Ramos (cell line): Measurements from ENCODE around the gene ENOX2.

Source experiments
- in situ Hi-C: fragments of 300-500 bp; cut with MboI; formaldehyde crosslinking; loops from one replicate; pipeline ENCODE4 v1.14.3; 2022; ENCODE audit warnings: low sequenced_read_pairs; ENCODE audit not compliant: unreplicated experiment

ENOX2 gene

DNA sequence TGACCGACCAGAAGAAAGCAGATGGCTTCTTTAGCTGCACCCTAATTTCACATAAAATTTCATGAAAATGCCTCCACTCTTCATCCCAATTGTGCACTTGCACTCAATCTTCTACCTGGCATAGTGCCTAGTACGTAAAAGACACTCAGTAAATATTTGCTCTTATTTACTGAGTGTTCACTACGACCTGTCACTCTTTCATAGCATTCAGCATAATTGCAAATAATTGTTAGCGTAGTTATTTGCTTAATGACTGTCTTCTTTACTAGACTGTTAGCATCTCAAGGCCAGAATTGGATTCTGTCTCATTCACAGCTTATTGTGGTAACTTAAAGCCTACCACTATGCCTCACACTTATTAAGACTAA lies 130.2 kb downstream of the ENOX2 start:
- in situ Hi-C loops, result no loop called here

DNA sequence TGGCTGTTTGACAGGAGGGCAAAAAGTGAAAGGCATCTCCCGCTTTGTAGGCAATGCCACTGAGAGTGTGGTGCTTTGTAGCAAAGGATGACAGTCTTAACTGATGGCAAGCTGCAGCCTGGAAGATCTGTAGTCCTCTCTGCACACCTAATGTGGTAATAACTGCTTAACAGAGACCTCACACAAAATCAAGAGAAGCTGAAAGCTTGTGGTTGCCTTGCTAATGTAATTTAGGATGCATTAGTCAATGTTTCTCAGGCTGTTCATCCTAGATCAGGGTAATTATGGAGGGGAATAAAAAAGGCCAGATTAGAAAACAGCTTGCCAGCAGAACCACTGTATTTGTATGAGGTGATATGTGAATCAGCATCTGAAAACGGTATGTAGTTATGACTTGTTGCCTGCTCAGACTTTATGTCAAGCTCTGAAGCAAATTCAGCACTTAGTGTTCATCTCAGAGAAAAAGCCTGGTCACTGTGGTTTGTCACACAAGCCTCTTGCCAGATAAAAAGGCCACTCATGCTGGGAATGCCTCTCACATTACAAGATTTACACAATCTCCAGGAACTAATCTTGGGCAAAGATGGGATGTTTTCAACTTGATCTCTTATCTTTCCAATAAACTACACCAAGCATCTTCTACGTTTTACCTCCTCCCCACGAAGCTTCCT lies 130.8 kb downstream of the ENOX2 start:
- in situ Hi-C loops, result no loop called here

DNA sequence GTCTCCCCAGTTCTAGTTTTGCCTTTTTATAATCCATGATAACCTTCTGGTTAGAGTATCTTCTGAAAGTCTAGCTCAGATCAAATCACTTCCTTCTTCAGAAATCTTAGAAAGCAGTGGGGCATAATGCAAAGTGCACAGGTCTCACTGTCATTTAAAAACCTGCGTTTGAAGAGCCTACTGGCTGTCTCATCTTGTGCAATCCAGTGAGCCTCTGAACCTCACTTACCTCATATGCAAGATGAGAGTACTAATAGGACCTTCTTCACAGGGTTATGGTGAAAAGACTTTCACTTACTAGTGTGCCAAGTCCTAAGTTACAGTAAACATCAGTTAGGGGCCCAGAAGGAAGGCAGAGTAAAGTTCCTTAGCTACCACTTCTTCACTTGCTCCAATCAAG lies 131.4 kb downstream of the ENOX2 start:
- in situ Hi-C loops, result no loop called here

- in situ Hi-C loops, result no loop called here
Observed at GRCh38 chrX:130771230-130771629, 131.8 kb downstream of the ENOX2 start.

DNA sequence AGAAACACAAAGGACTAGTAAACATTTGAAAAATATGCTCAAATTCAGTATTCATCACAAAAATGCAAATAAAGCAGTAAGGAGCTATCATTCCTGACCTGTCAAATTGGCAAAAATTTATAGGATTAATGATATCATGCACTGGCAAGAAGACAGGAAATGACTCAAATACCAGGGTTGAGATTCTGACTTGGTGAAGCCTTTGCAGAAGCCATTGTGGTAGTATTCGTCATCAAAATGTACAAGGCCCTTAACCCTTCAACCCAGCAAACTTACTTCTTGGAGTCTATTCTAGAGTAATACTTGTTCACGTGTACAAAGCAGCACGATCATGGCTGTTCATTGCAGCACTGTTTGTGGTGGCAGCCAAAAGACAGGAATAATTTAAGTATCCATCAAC lies 132.4 kb downstream of the ENOX2 start:
- in situ Hi-C loops, result no loop called here

DNA sequence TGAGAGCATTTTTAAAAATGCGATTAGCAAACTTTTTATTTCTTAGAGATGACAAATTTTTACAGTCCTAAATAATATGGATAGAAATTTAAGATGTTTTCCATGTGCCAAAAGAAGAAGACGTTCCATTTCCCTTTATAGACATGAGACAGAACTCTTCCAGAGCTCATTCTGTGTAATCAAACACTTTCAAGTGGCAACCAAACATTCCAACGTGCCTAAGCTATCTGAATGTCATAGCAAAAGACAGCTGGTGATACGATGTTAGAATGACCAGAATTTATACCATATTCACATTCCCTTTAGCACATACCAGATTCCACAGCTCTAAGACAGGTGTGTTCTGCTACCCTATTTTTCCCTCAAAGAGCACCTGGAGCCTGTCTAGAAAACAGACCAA lies 133.2 kb downstream of the ENOX2 start:
- in situ Hi-C loops, result no loop called here

- in situ Hi-C loops, result no loop called here
Observed at GRCh38 chrX:130758072-130758471, 144.9 kb downstream of the ENOX2 start.

GRCh38 chrX:130756233-130756632 lies 146.8 kb downstream of the ENOX2 start:
- in situ Hi-C loops, result no loop called here

GRCh38 chrX:130754353-130754752 lies 148.7 kb downstream of the ENOX2 start:
- in situ Hi-C loops, result no loop called here

- in situ Hi-C loops, result no loop called here
Observed at GRCh38 chrX:130746709-130747342, 156.2 kb downstream of the ENOX2 start.

GRCh38 chrX:130746077-130746476 lies 156.9 kb downstream of the ENOX2 start:
- in situ Hi-C loops, result no loop called here

- in situ Hi-C loops, result no loop called here
Observed at GRCh38 chrX:130741584-130741983, 161.4 kb downstream of the ENOX2 start.

- in situ Hi-C loops, result no loop called here
Observed at GRCh38 chrX:130741151-130741550, 161.9 kb downstream of the ENOX2 start.

- in situ Hi-C loops, result no loop called here
Observed at GRCh38 chrX:130738638-130739195, 164.3 kb downstream of the ENOX2 start.

DNA sequence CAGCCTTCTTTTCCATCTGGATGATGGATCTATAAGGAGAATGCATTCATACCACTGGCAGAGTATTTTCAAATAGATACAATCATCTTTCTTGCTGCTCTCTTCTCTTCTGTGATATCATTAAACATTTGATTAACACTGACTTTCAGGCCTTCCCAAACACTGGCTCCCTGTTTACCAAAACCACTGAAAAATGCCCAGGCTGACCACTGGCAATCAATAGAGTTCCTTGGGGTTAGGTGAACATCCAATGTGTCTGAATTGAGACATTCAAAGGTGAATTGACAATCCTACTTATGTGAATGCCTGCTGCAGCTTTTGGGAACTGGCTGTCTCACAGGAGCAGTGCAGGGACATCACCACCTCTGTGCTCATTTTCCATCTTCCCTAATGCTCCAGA lies 168.3 kb downstream of the ENOX2 start:
- in situ Hi-C loops, result no loop called here

GRCh38 chrX:130728208-130728607 lies 174.8 kb downstream of the ENOX2 start:
- in situ Hi-C loops, result no loop called here

DNA sequence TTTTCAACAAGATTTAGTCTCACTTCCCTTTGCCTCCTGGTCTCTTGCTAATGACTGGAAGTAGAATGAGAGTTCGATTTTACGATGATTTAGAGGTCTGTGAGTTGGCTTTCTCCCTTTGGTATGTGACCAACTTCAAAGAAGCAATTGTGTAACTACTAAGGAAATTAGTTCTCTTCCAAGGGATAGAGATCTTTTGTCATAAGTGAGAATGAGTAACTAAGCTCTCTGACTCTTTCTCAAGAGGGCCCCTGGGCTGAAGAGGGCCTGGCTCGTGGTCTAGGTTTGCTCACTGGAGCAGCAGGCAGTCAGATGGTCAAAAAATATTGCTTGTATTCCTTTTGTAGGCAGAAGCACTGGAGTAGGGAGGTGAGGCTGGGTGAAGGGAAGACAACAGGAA lies 176.3 kb downstream of the ENOX2 start:
- in situ Hi-C loops, result no loop called here

DNA sequence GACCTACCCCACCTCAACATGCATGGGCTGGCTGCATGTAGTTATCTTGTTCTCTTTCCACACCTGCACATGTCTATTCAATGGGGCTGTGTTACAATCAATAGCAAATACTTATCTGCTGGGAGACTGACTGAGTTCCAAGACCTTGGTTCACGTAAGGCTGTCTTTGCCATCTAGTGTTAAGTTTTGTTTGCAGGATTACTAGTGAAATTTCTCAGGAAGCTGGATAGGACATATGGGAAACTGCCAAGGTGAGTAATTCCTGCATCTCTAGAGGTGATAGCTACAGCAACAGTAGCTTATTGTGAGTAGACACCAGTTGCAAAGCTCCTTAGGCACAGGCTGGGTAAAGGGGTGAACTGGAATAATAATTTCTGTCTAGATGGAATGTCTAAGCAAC lies 177.5 kb downstream of the ENOX2 start:
- in situ Hi-C loops, result no loop called here

DNA sequence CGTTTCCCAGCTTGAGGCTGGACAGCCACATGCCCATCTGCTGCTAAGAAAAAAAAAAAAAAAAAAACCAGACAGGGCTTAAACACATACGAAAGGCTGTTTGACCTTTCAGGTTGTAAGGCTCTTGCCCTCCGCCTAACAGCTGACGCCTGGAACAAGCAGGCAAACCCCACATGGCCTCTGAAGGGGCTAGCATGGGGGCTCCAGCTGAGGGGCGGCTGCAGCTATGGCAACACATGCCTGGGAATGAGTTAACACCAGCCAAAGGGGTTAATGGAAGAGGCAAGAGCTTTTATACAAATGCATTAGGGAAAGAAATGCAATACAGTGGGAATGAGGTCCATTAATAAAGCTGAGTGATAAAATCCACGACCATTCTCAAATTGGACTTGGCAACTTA lies 183.6 kb downstream of the ENOX2 start:
- in situ Hi-C loops, result no loop called here

DNA sequence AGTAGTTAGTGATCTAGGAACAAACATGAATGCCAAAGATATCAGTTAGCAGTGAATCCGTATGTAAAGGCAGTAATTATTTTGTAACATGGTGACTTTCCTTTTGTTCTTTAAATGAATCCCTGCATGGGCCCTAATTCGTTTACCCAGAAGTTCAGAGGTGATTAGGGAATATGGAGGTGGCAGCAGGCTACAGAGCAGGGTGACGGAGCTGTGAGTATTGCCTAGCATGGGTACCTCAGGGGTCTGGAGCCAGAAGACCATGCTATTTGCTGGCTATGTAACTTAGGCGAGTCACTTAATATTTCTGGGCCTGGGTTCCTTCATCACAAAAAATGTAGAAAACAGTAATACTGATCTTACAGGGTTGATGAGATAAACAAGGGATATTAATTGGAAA lies 184.9 kb downstream of the ENOX2 start:
- in situ Hi-C loops, result no loop called here

- in situ Hi-C loops, result no loop called here
Observed at GRCh38 chrX:130716781-130717413, 186.1 kb downstream of the ENOX2 start.

DNA sequence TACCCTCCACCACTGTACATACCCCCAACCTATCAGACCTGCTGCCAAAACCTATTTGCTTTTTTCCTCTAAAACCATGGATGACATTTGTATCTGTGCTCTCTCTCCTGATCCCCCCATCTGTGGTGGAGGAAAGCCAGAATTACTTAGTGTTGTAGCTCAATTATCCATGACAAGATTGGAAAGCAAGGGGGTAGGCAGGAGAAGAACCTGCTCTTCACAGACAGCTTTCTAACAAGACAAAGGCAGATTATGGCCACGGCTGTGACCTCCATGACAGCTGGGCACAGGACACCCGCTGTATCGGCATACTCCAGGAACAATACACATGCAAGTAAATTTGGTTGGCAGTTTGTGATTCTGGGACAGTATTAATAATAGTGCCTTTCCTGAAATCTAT lies 186.7 kb downstream of the ENOX2 start:
- in situ Hi-C loops, result no loop called here
